Sciatic nerve (tissue), 2 donors: Measurements from ENCODE around the gene AIF1L. TPM values are rescaled to one million over a fixed set of nuclear protein-coding genes. Genes with fewer than 3 reads are reported as not detected.
A peak's percentile ranks its signal among the peaks of the same experiment; 100 is the strongest.

Experiments used
- ATAC-seq: fragments of 200-7000 bp; cut with Tn5 transposase; one replicate; pipeline ENCODE4 v1.9.1; 2020; ENCODE audit warnings: mild to moderate bottlenecking, moderate library complexity
- DNase-seq: peaks from one replicate; pipeline ENCODE4 v3.0.0-alpha.2; 2020; ENCODE audit warnings: low spot score
- intact Hi-C: fragments of 100-400 bp; cut with DNase I; formaldehyde crosslinking; loops from one replicate; pipeline ENCODE4 v1.14.2; 2022
- total RNA-seq: library from RNA; stranded (reverse); fragmentation: NEBNext Ultra II Directional; extraction: Animal tissue kit (Norgen Biotek cat#: 25700); gene quantifications from one replicate; pipeline ENCODE4 v1.2.1, GENCODE V29; 2021
- donor health status: DM: no; HTN: no; CAD: no.
- donor health status: DM: no; HTN: no; CAD: no.

AIF1L gene
- total RNA-seq = 92.1 TPM

- DNase-seq = peak; percentile 73
- intact Hi-C loops = no loop called here
- ATAC-seq = peak; percentile 33
Measured at GRCh38 chr9:131096269-131097125, at the start of gene AIF1L. TSS of gene AIF1L (plus strand) at chr9:131096531. CDS start at chr9:131096630, 99 bp downstream.

- ATAC-seq (peak; percentile 87), DNase-seq (peak; percentile 78)
- intact Hi-C loops = loop anchor here (10.0 kb wide), 1 partner anchor 342 kb away; no protein-coding TSS in a partner anchor
Measured at GRCh38 chr9:131046581-131047202, 49.6 kb upstream of the AIF1L start.

GRCh38 chr9:131048332-131048731 lies 48.0 kb upstream of the AIF1L start:
- ATAC-seq (no peak), DNase-seq (no peak)
- intact Hi-C loops = loop anchor here (10.0 kb wide), 1 partner anchor 344 kb away; no protein-coding TSS in a partner anchor

- no peak for DNase-seq
- ATAC-seq = no peak
- intact Hi-C loops = loop anchor here (10.0 kb wide), 1 partner anchor 344 kb away; no protein-coding TSS in a partner anchor
Measured at GRCh38 chr9:131048820-131049219, 47.5 kb upstream of the AIF1L start.

- ATAC-seq = no peak
- no peak for DNase-seq
- intact Hi-C loops = loop anchor here (10.0 kb wide), 1 partner anchor 345 kb away; no protein-coding TSS in a partner anchor
Measured at GRCh38 chr9:131049829-131050715, 46.3 kb upstream of the AIF1L start.

GRCh38 chr9:131050831-131051230 lies 45.5 kb upstream of the AIF1L start:
- ATAC-seq = no peak
- intact Hi-C loops = no loop called here
- no peak for DNase-seq

GRCh38 chr9:131051592-131052517 lies 44.5 kb upstream of the AIF1L start:
- DNase-seq (no peak), ATAC-seq (no peak)
- intact Hi-C loops = no loop called here

GRCh38 chr9:131053896-131054295 lies 42.4 kb upstream of the AIF1L start:
- ATAC-seq = peak; percentile 33
- intact Hi-C loops = no loop called here
- no peak for DNase-seq

GRCh38 chr9:131056781-131057506 lies 39.4 kb upstream of the AIF1L start:
- ATAC-seq (no peak), DNase-seq (no peak)
- intact Hi-C loops = no loop called here

- intact Hi-C loops = no loop called here
- DNase-seq (no peak), ATAC-seq (no peak)
Measured at GRCh38 chr9:131060900-131061630, 35.3 kb upstream of the AIF1L start.

GRCh38 chr9:131062969-131063368 lies 33.4 kb upstream of the AIF1L start:
- intact Hi-C loops = no loop called here
- no peak for ATAC-seq
- no peak for DNase-seq

- no peak for DNase-seq
- no peak for ATAC-seq
- intact Hi-C loops = no loop called here
Measured at GRCh38 chr9:131065599-131065998, 30.7 kb upstream of the AIF1L start.

GRCh38 chr9:131067625-131068024 lies 28.7 kb upstream of the AIF1L start:
- ATAC-seq (no peak), DNase-seq (no peak)
- intact Hi-C loops = no loop called here

- no peak for ATAC-seq
- intact Hi-C loops = no loop called here
- no peak for DNase-seq
Measured at GRCh38 chr9:131068076-131068816, 28.1 kb upstream of the AIF1L start.

- no peak for DNase-seq
- ATAC-seq = no peak
- intact Hi-C loops = no loop called here
Measured at GRCh38 chr9:131069699-131070098, 26.6 kb upstream of the AIF1L start.

GRCh38 chr9:131072107-131072870 lies 24.0 kb upstream of the AIF1L start:
- no peak for ATAC-seq
- intact Hi-C loops = no loop called here
- no peak for DNase-seq
